Stimulated activated CD8-positive, alpha-beta memory T cell treated with anti-CD3 and anti-CD28 coated beads, Interleukin-4, amount 100 ng/mL, for 4 hours (primary cell): Measurements from ENCODE around the gene KLHL28.
A peak's percentile ranks its signal among the peaks of the same experiment; 100 is the strongest.

Experiments
- DNase-seq, 2 donors: peaks; one replicate each; pipeline ENCODE4 v3.0.0-alpha.2; 2020; ENCODE audit warnings: low read depth in 2 of 2, low spot score in 1 of 2

The KLHL28 gene

GRCh38 chr14:44961151-44961553 lies 595 bp downstream of the KLHL28 start:
- DNase-seq: peak; percentile 22 to 28

GRCh38 chr14:44960646-44961045 lies 1.1 kb downstream of the KLHL28 start:
- no peak for DNase-seq

- DNase-seq: no peak
Observed at GRCh38 chr14:44960146-44960545, 1.6 kb downstream of the KLHL28 start.

GRCh38 chr14:44959538-44959937 lies 2.2 kb downstream of the KLHL28 start:
- no peak for DNase-seq

- no peak for DNase-seq
Observed at GRCh38 chr14:44956866-44957265, 4.9 kb downstream of the KLHL28 start.

GRCh38 chr14:44955528-44955927 lies 6.2 kb downstream of the KLHL28 start:
- DNase-seq: no peak

- DNase-seq: no peak
Observed at GRCh38 chr14:44954750-44955149, 7.0 kb downstream of the KLHL28 start.

GRCh38 chr14:44952391-44953110 lies 9.2 kb downstream of the KLHL28 start:
- no peak for DNase-seq

- no peak for DNase-seq
Observed at GRCh38 chr14:44951051-44951450, 10.7 kb downstream of the KLHL28 start.

- no peak for DNase-seq
Observed at GRCh38 chr14:44945264-44945663, 16.5 kb downstream of the KLHL28 start.

GRCh38 chr14:44944107-44944506 lies 17.6 kb downstream of the KLHL28 start:
- DNase-seq: no peak

- no peak for DNase-seq
Observed at GRCh38 chr14:44942436-44942835, 19.3 kb downstream of the KLHL28 start.

- DNase-seq: no peak
Observed at GRCh38 chr14:44941591-44941990, 20.2 kb downstream of the KLHL28 start.

- DNase-seq: no peak
Observed at GRCh38 chr14:44940944-44941343, 20.8 kb downstream of the KLHL28 start.

- no peak for DNase-seq
Observed at GRCh38 chr14:44940211-44940610, 21.5 kb downstream of the KLHL28 start.

GRCh38 chr14:44937547-44937946 lies 24.2 kb downstream of the KLHL28 start:
- DNase-seq: no peak

GRCh38 chr14:44935155-44935554 lies 26.6 kb downstream of the KLHL28 start:
- DNase-seq: no peak

GRCh38 chr14:44928793-44929192 lies 33.0 kb downstream of the KLHL28 start:
- no peak for DNase-seq

GRCh38 chr14:44914849-44915248 lies 46.9 kb downstream of the KLHL28 start:
- DNase-seq: no peak

- no peak for DNase-seq
Observed at GRCh38 chr14:44912041-44912869, 49.5 kb downstream of the KLHL28 start.

- no peak for DNase-seq
Observed at GRCh38 chr14:44910821-44911220, 50.9 kb downstream of the KLHL28 start.

- DNase-seq: no peak
Observed at GRCh38 chr14:44901696-44902095, 60.1 kb downstream of the KLHL28 start.
